HepG2 (cell line): Measurements from ENCODE around the gene RIPOR3. TPM values are rescaled to one million over a fixed set of nuclear protein-coding genes. Genes with fewer than 3 reads are reported as not detected.

Source experiments
- ATF2 ChIP-seq: sonication (generic); formaldehyde crosslinking; IDR thresholded peaks from 2 replicates; pipeline ENCODE4 v1.4.0; 2020; ENCODE audit warnings: missing genetic modification reagents
- BRD4 ChIP-seq: sonication (generic); formaldehyde crosslinking; IDR thresholded peaks from 2 replicates; pipeline ENCODE4 v1.4.0; 2020; ENCODE audit warnings: missing genetic modification reagents
- CBX2 ChIP-seq, 2 experiments: fragments of 200-600 bp in 1 of 2; sonication (generic); formaldehyde crosslinking in 1 of 2; IDR thresholded peaks; 2 replicates each; pipeline versions ENCODE4 v1.7.0 to v1.8.1; 2018 to 2022; ENCODE audit warnings: low read depth in 2 of 2, low read length in 1 of 2, mild to moderate bottlenecking in 1 of 2, missing genetic modification reagents in 1 of 2
- GABPA ChIP-seq, 2 experiments: IDR thresholded peaks; 2 replicates each; pipeline ENCODE4 v1.6.1; 2011 to 2016; ENCODE audit warnings: low read depth in 2 of 2, low read length in 1 of 2, missing biosample characterization in 1 of 2, missing genetic modification characterization in 1 of 2
- HDAC1 ChIP-seq: sonication (generic); formaldehyde crosslinking; IDR thresholded peaks from 2 replicates; pipeline ENCODE4 v1.5.1; 2020; ENCODE audit warnings: mild to moderate bottlenecking, missing genetic modification reagents
- HNRNPH1 ChIP-seq: fragments of 200-400 bp; formaldehyde crosslinking; optimal IDR thresholded peaks from 2 replicates; pipeline ENCODE3; 2017; ENCODE audit warnings: mild to moderate bottlenecking, low read depth, low read length
- HOXD1 ChIP-seq: sonication (generic); formaldehyde crosslinking; IDR thresholded peaks from 2 replicates; pipeline ENCODE4 v1.5.0; 2020; ENCODE audit warnings: missing genetic modification reagents
- KLF15 ChIP-seq: sonication (generic); formaldehyde crosslinking; IDR thresholded peaks from 2 replicates; pipeline ENCODE4 v1.8.1; 2023; ENCODE audit warnings: borderline replicate concordance, mild to moderate bottlenecking, inconsistent platforms, missing genetic modification reagents, mixed read lengths
- MATR3 ChIP-seq: sonication (generic); formaldehyde crosslinking; IDR thresholded peaks from 2 replicates; pipeline ENCODE4 v1.4.0; 2020; ENCODE audit warnings: missing genetic modification reagents
- NCOA2 ChIP-seq: sonication (generic); formaldehyde crosslinking; IDR thresholded peaks from 2 replicates; pipeline ENCODE4 v1.8.0; 2022; ENCODE audit warnings: inconsistent platforms
- POGZ ChIP-seq: sonication (generic); formaldehyde crosslinking; IDR thresholded peaks from 2 replicates; pipeline ENCODE4 v1.4.0; 2020; ENCODE audit warnings: mild to moderate bottlenecking, missing genetic modification reagents
- POLR2A ChIP-seq, 2 experiments: IDR thresholded peaks; 2 replicates each; pipeline ENCODE4 v1.6.1; 2011; ENCODE audit warnings: low read depth in 2 of 2, low read length in 2 of 2, mild to moderate bottlenecking in 1 of 2, moderate library complexity in 1 of 2; ENCODE audit not compliant: insufficient read depth in 1 of 2
- RAD51 ChIP-seq: fragments of 450-650 bp; IDR thresholded peaks from 2 replicates; pipeline ENCODE4 v1.6.1; 2016; ENCODE audit warnings: borderline replicate concordance
- TCF7L2 ChIP-seq: IDR thresholded peaks from 2 replicates; pipeline ENCODE4 v1.6.1; 2011; ENCODE audit warnings: mild to moderate bottlenecking, low read depth, low read length, moderate library complexity
- THAP9 ChIP-seq: sonication (generic); formaldehyde crosslinking; IDR thresholded peaks from 2 replicates; pipeline ENCODE4; 2020; ENCODE audit warnings: missing genetic modification reagents, mild to moderate bottlenecking, borderline replicate concordance
- THYN1 ChIP-seq: sonication (generic); formaldehyde crosslinking; IDR thresholded peaks from 2 replicates; pipeline ENCODE4 v1.8.1; 2023; ENCODE audit warnings: low read depth, mild to moderate bottlenecking, moderate library complexity, missing genetic modification reagents, borderline replicate concordance
- ZNF17 ChIP-seq: sonication (generic); formaldehyde crosslinking; IDR thresholded peaks from 2 replicates; pipeline ENCODE4 v1.5.0; 2020; ENCODE audit warnings: mild to moderate bottlenecking, missing genetic modification reagents
- ZNF556 ChIP-seq: sonication (generic); formaldehyde crosslinking; IDR thresholded peaks from 2 replicates; pipeline ENCODE4 v1.4.0; 2020; ENCODE audit warnings: mild to moderate bottlenecking, missing genetic modification reagents, borderline replicate concordance
- ZNF564 ChIP-seq: sonication (generic); formaldehyde crosslinking; IDR thresholded peaks from 2 replicates; pipeline ENCODE4 v1.8.1; 2023; ENCODE audit warnings: mild to moderate bottlenecking, missing genetic modification reagents
- ZNF569 ChIP-seq: sonication (generic); formaldehyde crosslinking; IDR thresholded peaks from 2 replicates; pipeline ENCODE4 v1.5.0; 2020; ENCODE audit warnings: mild to moderate bottlenecking, missing genetic modification reagents, moderate library complexity, borderline replicate concordance
- ZNF605 ChIP-seq: sonication (generic); formaldehyde crosslinking; IDR thresholded peaks from 2 replicates; pipeline ENCODE4 v1.8.0; 2022; ENCODE audit warnings: mild to moderate bottlenecking, missing genetic modification reagents
- ZNF687 ChIP-seq: sonication (generic); formaldehyde crosslinking; IDR thresholded peaks from 2 replicates; pipeline ENCODE4 v1.5.1; 2020; ENCODE audit warnings: mild to moderate bottlenecking, missing genetic modification reagents, moderate library complexity
- polyA plus RNA-seq, 8 experiments: library from polyadenylated mRNA; depleted of rRNA in 3 of 8; stranded (reverse) in 7 of 8; unstranded in 1 of 8; fragments of >200 nt; fragmentation: Illumina TruSeq in 4 of 8; extraction: Trizol in 4 of 8; gene quantifications; 2 replicates each; pipeline versions ENCODE4 v1.2.1 to v1.2.3, GENCODE V29; 2011 to 2016; ENCODE audit warnings: low read depth in 4 of 8, missing spikeins in 1 of 8, mixed read lengths in 1 of 8; ENCODE audit not compliant: insufficient read depth in 1 of 8
- total RNA-seq, 5 experiments: library from RNA; depleted of rRNA; stranded (reverse); fragments of >200 nt; fragmentation: Illumina TruSeq; extraction: Trizol; gene quantifications; 2 replicates each; pipeline ENCODE4 v1.2.3, GENCODE V29; 2016; ENCODE audit warnings: low read depth in 1 of 5

Gene RIPOR3
- total and polyA plus RNA-seq, 2 of the 13 experiments (the other 11 are each of a cell fraction or from before 2014, with no cell fraction given): 0.18 TPM; not detected in 1

GRCh38 chr20:50675671-50676376 lies 15.5 kb downstream of the RIPOR3 start (continued):
- peak; percentile 77 for TF ChIP-seq ZNF687
- TF ChIP-seq ZNF569 (CRISPR knock-in tag): no peak
- TF ChIP-seq HNRNPH1: no peak
- TF ChIP-seq THYN1 (CRISPR knock-in tag): no peak
- peak; percentile 43; the same call in 1 of the 2 replicates for TF ChIP-seq POGZ (CRISPR knock-in tag)
- peak; percentile 60; the same call in 1 of the 2 replicates for TF ChIP-seq ATF2 (CRISPR knock-in tag)
- no peak for TF ChIP-seq ZNF17 (CRISPR knock-in tag)
- TF ChIP-seq NCOA2 (CRISPR knock-in tag): peak; percentile 89
- TF ChIP-seq THAP9: 0 out of 2 replicates have a peak, but pooled peaks have one; percentile 15
- TF ChIP-seq GABPA (IDR thresholded peaks at IDR 0.05; ENCODE audit: low read depth, low read length): no peak
- peak; percentile 61 for TF ChIP-seq GABPA (CRISPR knock-in tag; IDR thresholded peaks at IDR 0.05; ENCODE audit: low read depth)
- TF ChIP-seq ZNF564 (CRISPR knock-in tag): no peak; the same call in 1 of the 2 replicates
- no peak for TF ChIP-seq MATR3
- peak; percentile 90 for TF ChIP-seq ZNF605 (CRISPR knock-in tag)
- no peak for TF ChIP-seq TCF7L2
- no peak; the same call in 1 of the 2 replicates for TF ChIP-seq HDAC1 (CRISPR knock-in tag)
- TF ChIP-seq RAD51: no peak
- no peak for TF ChIP-seq POLR2A (IDR thresholded peaks at IDR 0.05; ENCODE audit: insufficient read depth in 1 of 2, low read depth in 2 of 2, low read length in 2 of 2)
- peak; percentile 92; the same call in 1 of the 2 replicates for TF ChIP-seq ZNF556 (CRISPR knock-in tag)
- TF ChIP-seq KLF15 (CRISPR knock-in tag): no peak
- TF ChIP-seq HOXD1 (CRISPR knock-in tag): peak; percentile 70; the same call in 1 of the 2 replicates
- no peak for TF ChIP-seq CBX2 (IDR thresholded peaks at IDR 0.05; ENCODE audit: low read depth, low read length)
- no peak for TF ChIP-seq CBX2 (CRISPR knock-in tag; IDR thresholded peaks at IDR 0.05; ENCODE audit: low read depth)
- TF ChIP-seq BRD4: no peak
